Lower leg skin (tissue), 3 donors: Measurements from ENCODE around the gene MAN2A1.

ENCODE experiments used
- POLR2A ChIP-seq, 2 donors: fragments of 450-650 bp; IDR thresholded peaks; one replicate each; pipeline ENCODE4 v1.6.1; 2016 to 2017; ENCODE audit warnings: antibody characterized with exemption in 2 of 2, mild to moderate bottlenecking in 1 of 2, moderate library complexity in 1 of 2
- TF ChIP-seq, protein P1 (sequence below), 3 donors: fragments of 450-650 bp; IDR thresholded peaks; one replicate each; pipeline ENCODE4 v1.5.1; 2016; ENCODE audit warnings: antibody characterized with exemption in 3 of 3, mild to moderate bottlenecking in 3 of 3, moderate library complexity in 2 of 3

- TF ChIP-seq POLR2A (IDR thresholded peaks at IDR 0.05) = no peak
- TF ChIP-seq, protein P1, sequence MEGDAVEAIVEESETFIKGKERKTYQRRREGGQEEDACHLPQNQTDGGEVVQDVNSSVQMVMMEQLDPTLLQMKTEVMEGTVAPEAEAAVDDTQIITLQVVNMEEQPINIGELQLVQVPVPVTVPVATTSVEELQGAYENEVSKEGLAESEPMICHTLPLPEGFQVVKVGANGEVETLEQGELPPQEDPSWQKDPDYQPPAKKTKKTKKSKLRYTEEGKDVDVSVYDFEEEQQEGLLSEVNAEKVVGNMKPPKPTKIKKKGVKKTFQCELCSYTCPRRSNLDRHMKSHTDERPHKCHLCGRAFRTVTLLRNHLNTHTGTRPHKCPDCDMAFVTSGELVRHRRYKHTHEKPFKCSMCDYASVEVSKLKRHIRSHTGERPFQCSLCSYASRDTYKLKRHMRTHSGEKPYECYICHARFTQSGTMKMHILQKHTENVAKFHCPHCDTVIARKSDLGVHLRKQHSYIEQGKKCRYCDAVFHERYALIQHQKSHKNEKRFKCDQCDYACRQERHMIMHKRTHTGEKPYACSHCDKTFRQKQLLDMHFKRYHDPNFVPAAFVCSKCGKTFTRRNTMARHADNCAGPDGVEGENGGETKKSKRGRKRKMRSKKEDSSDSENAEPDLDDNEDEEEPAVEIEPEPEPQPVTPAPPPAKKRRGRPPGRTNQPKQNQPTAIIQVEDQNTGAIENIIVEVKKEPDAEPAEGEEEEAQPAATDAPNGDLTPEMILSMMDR (IDR thresholded peaks at IDR 0.05) = no peak
Measured at GRCh38 chr5:109711673-109712072, 21.9 kb downstream of the MAN2A1 start.
